ENCODE results near the gene UGT2B11.
"Not testable (repeated sequence)": the region's sequence is repeated elsewhere in the genome, so short reads cannot be mapped to it uniquely, and the experiment has no call there.

The UGT2B11 gene

GRCh38 chr4:69214716-69215115, at the start of gene UGT2B11:
UGT2B11 (minus strand) TSS chr4:69214748; CDS start chr4:69214722, 26 bp downstream.
- no peak for DNase-seq (ENCODE audit: low spot score)

GRCh38 chr4:69253147-69253772, 38.7 kb upstream of the UGT2B11 start:
- not testable (repeated sequence) for DNase-seq (ENCODE audit: low spot score)

GRCh38 chr4:69250884-69251283, 36.3 kb upstream of the UGT2B11 start:
- not testable (repeated sequence) for DNase-seq (ENCODE audit: low spot score)

GRCh38 chr4:69242562-69243240, 28.2 kb upstream of the UGT2B11 start:
- DNase-seq (ENCODE audit: low spot score) = not testable (repeated sequence)

GRCh38 chr4:69241746-69242145, 27.2 kb upstream of the UGT2B11 start:
- not testable (repeated sequence) for DNase-seq (ENCODE audit: low spot score)

- DNase-seq (ENCODE audit: low spot score) = not testable (repeated sequence)
These were observed 26.2 kb upstream of the UGT2B11 start for GRCh38 chr4:69240787-69241186.

- no peak for DNase-seq (ENCODE audit: low spot score)
These were observed 25.1 kb upstream of the UGT2B11 start for GRCh38 chr4:69239557-69240168.

- no peak for DNase-seq (ENCODE audit: low spot score)
These were observed 24.5 kb upstream of the UGT2B11 start for GRCh38 chr4:69239092-69239491.

- no peak for DNase-seq (ENCODE audit: low spot score)
These were observed 10.3 kb upstream of the UGT2B11 start for GRCh38 chr4:69224891-69225290.

GRCh38 chr4:69223277-69223676, 8.7 kb upstream of the UGT2B11 start:
- DNase-seq (ENCODE audit: low spot score) = not testable (repeated sequence)

- DNase-seq (ENCODE audit: low spot score) = not testable (repeated sequence)
These were observed 3.9 kb upstream of the UGT2B11 start for GRCh38 chr4:69218491-69218890.

GRCh38 chr4:69210911-69211310, 3.6 kb downstream of the UGT2B11 start:
- no peak for DNase-seq (ENCODE audit: low spot score)

- not testable (repeated sequence) for DNase-seq (ENCODE audit: low spot score)
These were observed 16.0 kb downstream of the UGT2B11 start for GRCh38 chr4:69198506-69198905.

- DNase-seq (ENCODE audit: low spot score) = no peak
These were observed 18.2 kb downstream of the UGT2B11 start for GRCh38 chr4:69196209-69196965.

- DNase-seq (ENCODE audit: low spot score) = no peak
These were observed 20.4 kb downstream of the UGT2B11 start for GRCh38 chr4:69194166-69194565.

GRCh38 chr4:69191905-69192304, 22.6 kb downstream of the UGT2B11 start:
- not testable (repeated sequence) for DNase-seq (ENCODE audit: low spot score)

GRCh38 chr4:69190621-69191020, 23.9 kb downstream of the UGT2B11 start:
- DNase-seq (ENCODE audit: low spot score) = not testable (repeated sequence)

GRCh38 chr4:69181519-69182169, 32.9 kb downstream of the UGT2B11 start:
- not testable (repeated sequence) for DNase-seq (ENCODE audit: low spot score)

GRCh38 chr4:69179817-69180216, 34.7 kb downstream of the UGT2B11 start:
- DNase-seq (ENCODE audit: low spot score) = not testable (repeated sequence)

GRCh38 chr4:69178751-69179205, 35.8 kb downstream of the UGT2B11 start:
- not testable (repeated sequence) for DNase-seq (ENCODE audit: low spot score)

- peak; percentile 1 for DNase-seq (ENCODE audit: low spot score)
These were observed 44.1 kb downstream of the UGT2B11 start for GRCh38 chr4:69170233-69171134.

Measured in AG08395 (cell line).